Esophagus muscularis mucosa (tissue), 3 donors: ENCODE data around the gene CAMSAP2.

Source experiments
- CTCF ChIP-seq, 3 experiments: fragments of 200-600 bp in 2 of 3; fragments of 450-650 bp in 1 of 3; sonication (generic) in 2 of 3; IDR thresholded peaks; one replicate each; pipeline ENCODE4 v1.5.1; 2017 to 2019; ENCODE audit warnings: antibody characterized with exemption in 3 of 3, mild to moderate bottlenecking in 2 of 3, moderate library complexity in 1 of 3
- POLR2A ChIP-seq: fragments of 450-650 bp; IDR thresholded peaks from one replicate; pipeline ENCODE4 v1.6.1; 2017; ENCODE audit warnings: antibody characterized with exemption, moderate library complexity, mild to moderate bottlenecking, low read depth

- TF ChIP-seq POLR2A = no peak
- no peak for TF ChIP-seq CTCF (IDR thresholded peaks at IDR 0.05)
These were observed 133.9 kb downstream of the CAMSAP2 start, which contains the start of gene GPR25 for GRCh38 chr1:200872446-200873115.
